Cardiac septum (tissue), 1 donor: ENCODE data around the gene ROR1. TPM values are rescaled to one million over a fixed set of nuclear protein-coding genes. Genes with fewer than 3 reads are reported as not detected.

Experiments used
- DNase-seq: peaks from one replicate; pipeline ENCODE4 v3.0.0-alpha.2; 2020; ENCODE audit warnings: low spot score
- intact Hi-C: fragments of 100-400 bp; cut with DNase I; formaldehyde crosslinking; loops from one replicate; pipeline ENCODE4 v1.14.0; 2022
- total RNA-seq: library from RNA; stranded (reverse); fragmentation: NEBNext Ultra II Directional; extraction: Animal tissue kit (Norgen Biotek cat#: 25700); gene quantifications from one replicate; pipeline ENCODE4 v1.2.1, GENCODE V29; 2021
- donor health status: DM: no; HTN: no; CAD: no.

The ROR1 gene
- total RNA-seq, 1 donor from 2014 or later, result 34.8 TPM

DNA sequence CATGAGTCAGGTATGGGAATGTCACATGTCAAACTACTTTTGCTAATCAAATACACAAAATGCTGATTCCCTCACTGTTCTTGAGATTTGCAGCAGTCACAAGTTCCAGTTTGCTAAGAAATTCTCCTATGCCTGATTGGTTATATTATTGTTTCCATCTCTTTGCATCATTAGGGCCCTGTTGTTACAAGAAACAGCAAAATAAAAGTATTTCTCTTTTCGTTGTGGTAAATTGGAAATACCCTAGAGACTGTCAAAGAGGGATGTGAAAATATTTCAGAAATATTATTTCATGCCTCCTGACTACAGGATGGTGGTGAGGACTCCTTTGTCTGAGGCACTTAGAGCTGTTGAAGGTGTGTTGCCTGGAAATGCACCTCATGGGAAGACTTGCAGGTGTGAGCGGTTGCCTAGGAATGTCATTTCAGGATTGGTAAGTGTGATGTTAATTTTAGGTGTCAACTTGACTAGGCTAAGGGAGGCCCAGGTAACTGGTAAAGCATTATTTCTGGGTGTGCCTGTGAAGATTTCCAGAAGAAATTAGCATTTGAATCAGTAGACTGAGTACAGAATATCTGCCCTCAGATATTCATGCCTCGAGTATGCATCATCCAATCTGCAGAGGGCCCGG is 117.4 kb downstream of the ROR1 start:
- intact Hi-C loops, result no loop called here
- no peak for DNase-seq

- DNase-seq, result no peak
- intact Hi-C loops, result no loop called here
Measured at GRCh38 chr1:63892632-63893395, 119.0 kb downstream of the ROR1 start.

DNA sequence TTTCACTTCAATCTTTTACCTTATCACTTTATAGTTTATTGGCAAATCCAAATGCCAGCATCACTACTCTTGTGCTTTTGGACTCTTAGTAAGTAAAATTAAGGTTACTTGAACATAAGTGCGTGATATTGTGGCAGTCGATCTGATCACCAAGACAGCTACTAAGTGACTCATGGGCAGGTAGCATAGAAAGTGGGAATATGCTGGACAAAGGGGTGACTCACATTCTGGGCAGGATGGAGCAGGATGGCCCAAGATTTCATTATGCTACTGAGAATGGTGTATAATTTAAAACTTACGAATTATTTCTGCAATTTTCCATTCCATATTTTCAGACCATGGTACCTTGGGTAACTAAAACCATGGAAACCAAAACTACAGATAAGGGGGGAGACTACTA is 120.2 kb downstream of the ROR1 start:
- no peak for DNase-seq
- intact Hi-C loops, result no loop called here

- no peak for DNase-seq
Measured at GRCh38 chr1:63894627-63895265, 120.9 kb downstream of the ROR1 start.

DNA sequence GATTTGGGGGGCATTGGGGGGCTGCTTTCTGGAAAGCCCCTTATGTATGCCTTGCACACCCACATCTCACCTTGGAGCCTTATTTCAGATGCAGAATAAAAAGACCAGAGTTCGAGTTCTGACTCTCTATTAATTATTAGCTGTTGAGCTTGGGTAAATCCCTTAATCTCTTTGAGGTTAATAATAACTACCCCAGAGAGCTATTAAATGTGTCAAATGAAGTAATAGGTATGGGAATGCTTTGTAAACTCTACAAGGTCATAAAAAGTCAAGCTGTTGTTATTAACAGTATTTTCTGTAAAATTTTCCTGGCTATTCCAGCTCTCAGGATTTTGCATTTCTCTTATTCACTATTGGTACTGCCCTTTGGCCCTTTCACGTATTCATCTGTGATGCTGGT is 122.9 kb downstream of the ROR1 start:
- intact Hi-C loops, result no loop called here
- no peak for DNase-seq

More at GRCh38 chr1:63894627-63895265, 120.9 kb downstream of the ROR1 start:
- intact Hi-C loops, result no loop called here

GRCh38 chr1:63898428-63899196 is 124.8 kb downstream of the ROR1 start:
- no peak for DNase-seq

GRCh38 chr1:63901094-63901493 is 127.3 kb downstream of the ROR1 start:
- intact Hi-C loops, result no loop called here
- DNase-seq, result no peak

More at GRCh38 chr1:63898428-63899196, 124.8 kb downstream of the ROR1 start:
- intact Hi-C loops, result no loop called here

- intact Hi-C loops, result no loop called here
- DNase-seq, result no peak
Measured at GRCh38 chr1:63902844-63903589, 129.2 kb downstream of the ROR1 start.

DNA sequence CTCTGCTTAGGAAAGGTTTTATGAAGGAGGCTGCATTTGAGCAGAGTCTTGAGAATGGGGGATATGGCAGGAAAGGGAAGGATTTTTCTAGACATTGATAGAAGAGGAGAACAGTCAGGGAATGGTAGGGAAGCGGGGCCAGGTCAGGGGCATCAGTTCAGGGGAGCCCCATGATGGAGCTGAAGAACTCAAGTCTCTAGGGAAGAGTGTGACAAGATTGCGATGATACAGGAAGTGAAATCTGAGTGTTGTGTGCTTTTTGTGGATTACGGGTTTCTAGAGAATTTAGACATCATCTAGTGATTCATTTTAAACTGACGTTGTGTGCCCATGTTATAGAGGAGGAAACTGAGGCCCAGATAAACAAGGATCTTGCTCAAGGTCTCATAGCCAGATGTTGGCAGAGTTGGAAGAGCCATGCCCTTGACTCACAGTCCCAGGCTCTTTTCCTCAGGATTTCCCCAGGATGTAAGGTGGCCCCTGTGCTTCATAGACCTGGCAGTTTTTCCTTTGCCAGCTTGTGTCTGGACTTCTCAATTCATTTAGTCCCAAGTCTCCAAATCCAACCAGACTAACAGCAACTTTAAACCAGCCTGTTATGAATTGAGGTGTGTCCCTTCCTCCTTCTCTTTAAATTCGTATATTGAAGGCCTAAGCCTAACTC is 130.3 kb downstream of the ROR1 start:
- intact Hi-C loops, result no loop called here
- DNase-seq, result no peak

DNA sequence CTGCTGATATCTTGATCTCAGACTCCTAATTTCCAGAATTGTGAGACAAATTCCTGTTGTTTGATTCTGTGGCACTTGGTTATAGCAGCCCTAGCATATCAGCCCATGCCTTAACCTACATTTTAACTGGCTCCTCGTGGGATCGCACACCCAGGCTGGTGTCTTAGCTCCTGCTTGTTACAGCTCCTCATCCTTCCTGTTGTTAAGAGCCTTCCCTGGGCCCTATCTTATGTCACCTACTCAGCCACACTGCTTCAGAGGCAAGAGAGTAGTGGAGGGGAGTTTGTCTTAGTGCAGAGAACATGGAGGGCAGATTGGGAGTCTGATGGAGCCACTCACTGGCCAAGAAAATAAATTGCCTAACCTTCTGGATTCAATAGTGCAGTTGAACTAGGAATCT is 131.0 kb downstream of the ROR1 start:
- DNase-seq, result no peak
- intact Hi-C loops, result no loop called here

DNA sequence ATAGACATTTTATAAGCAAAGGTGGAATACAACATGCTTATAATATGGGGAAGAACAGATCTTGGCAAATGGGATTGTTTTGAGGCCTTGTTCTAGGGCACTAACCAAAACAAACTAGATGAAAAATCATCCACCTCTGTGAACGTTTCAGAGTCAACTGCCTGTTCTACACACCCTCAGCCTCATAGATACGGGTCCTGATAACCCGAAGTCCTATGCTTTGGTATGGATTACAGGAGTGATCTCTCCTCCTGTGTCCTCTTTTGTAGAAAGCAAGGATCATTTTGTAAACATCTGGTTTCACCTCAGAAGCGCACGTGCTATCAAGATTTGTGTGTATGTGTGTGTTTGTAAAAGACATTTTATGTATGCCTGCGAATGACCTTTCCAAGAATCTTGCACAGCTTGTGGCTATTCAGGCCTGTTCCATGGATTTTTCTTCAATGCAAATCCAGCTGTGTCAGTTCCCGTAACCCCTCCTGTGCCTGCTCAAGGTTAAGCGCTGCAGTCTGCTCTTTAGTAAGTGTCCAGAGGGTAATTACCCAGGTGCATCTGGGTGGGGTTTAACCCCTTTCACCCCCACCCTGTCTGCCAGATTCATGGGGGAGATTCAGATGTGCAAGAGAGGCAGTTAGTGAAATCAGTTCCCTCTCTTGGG is 132.4 kb downstream of the ROR1 start:
- DNase-seq, result no peak
- intact Hi-C loops, result no loop called here

GRCh38 chr1:63907051-63907450 is 133.2 kb downstream of the ROR1 start:
- intact Hi-C loops, result no loop called here
- no peak for DNase-seq

DNA sequence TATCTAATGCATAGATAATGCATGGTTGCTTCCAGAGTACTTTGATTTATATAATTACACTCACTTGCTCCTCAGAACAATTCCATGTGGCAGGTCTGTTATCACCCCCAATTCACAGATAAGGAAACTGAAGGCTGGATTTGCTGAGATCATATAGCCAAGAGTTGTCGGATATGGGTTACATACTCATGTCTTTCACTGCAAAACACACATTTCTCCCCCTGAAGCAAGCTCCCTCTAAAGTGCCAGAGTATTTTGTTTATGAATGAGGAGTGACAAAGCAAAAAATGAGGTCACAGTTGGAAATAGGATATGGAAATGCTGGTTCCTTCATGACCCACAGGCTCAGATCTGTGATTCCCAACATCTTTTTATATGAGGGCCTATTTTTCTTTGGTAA is 134.2 kb downstream of the ROR1 start:
- intact Hi-C loops, result no loop called here
- no peak for DNase-seq

GRCh38 chr1:63909526-63909925 is 135.7 kb downstream of the ROR1 start:
- no peak for DNase-seq
- intact Hi-C loops, result no loop called here

GRCh38 chr1:63911049-63911448 is 137.2 kb downstream of the ROR1 start:
- no peak for DNase-seq
- intact Hi-C loops, result loop anchor here (5.0 kb wide), 2 partner anchors 49 to 134 kb away; no protein-coding TSS in a partner anchor

DNA sequence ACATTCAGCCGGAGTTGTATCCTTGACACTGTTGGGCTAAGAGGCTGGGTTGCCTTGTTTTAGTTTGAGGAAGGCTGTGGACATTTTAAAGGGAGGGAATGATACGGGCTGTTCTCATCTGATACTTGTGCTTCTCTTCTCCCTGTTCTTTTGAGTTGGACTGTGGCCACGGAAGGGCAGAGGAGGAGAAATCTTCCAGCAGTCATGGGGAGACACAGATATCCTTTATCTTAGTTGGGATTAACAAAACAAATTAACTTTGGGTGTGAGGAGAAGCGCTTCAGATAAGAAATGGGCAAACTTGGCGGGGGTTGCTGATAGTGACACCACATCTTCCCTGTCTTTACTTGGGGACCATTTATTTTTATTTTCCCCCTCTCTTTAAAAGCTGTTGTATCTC is 138.8 kb downstream of the ROR1 start:
- intact Hi-C loops, result loop anchor here (5.0 kb wide), 2 partner anchors 50 to 135 kb away; no protein-coding TSS in a partner anchor
- DNase-seq, result no peak

DNA sequence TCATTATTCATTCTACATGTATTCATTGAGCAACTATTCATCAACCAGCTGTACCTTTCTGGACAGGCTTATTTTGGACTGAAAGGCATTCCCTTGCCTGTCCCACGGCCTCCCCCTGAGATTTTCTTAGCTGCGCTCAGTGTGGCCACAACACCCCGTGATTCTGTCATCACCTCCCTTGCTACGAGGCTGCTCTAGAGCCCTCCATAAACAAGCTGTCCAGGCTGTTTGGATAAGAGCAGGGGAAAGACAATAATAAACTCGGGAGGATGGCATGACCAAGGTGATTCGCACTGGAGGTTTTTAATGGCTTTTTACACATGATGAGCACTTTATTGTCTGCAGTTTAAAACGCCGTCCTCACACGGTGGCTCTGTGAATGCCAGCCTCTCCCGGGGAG is 139.7 kb downstream of the ROR1 start:
- DNase-seq, result no peak
- intact Hi-C loops, result loop anchor here (5.0 kb wide), 2 partner anchors 51 to 136 kb away; no protein-coding TSS in a partner anchor

DNA sequence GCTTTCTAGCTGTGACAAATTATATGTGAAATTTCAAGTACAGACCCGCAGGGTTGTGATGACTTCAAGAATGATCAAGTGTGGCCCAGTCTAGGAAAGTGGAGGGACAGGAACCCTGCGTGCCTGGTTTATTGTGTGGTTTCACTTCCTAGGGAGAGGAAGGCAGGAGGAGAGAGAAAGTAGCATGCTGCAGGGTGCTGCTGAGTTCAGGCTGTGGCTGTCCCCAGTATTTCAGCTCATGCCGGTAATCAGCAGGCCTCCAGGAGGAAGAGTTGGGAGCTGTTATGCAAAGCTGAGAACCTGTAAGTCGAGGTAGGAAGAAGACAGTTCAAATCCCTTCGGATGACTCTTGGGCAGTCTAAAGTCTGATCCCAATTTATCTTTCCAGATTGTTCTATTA is 140.4 kb downstream of the ROR1 start:
- intact Hi-C loops, result loop anchor here (5.0 kb wide), 2 partner anchors 52 to 137 kb away; no protein-coding TSS in a partner anchor
- DNase-seq, result no peak
